Breast epithelium (tissue), 3 donors: Measurements from ENCODE around the gene GPR119.

Experiments used
- POLR2A ChIP-seq: fragments of 450-650 bp; IDR thresholded peaks from one replicate; pipeline ENCODE4 v1.6.1; 2016; ENCODE audit warnings: antibody characterized with exemption, mild to moderate bottlenecking, moderate library complexity
- POLR2AphosphoS5 ChIP-seq, 3 donors: sonication (generic); formaldehyde crosslinking; IDR thresholded peaks; one replicate each; pipeline ENCODE4 v1.6.1; 2017; ENCODE audit warnings: antibody characterized with exemption in 3 of 3
- TF ChIP-seq, protein P1 (sequence below), 3 donors: fragments of 450-650 bp; IDR thresholded peaks; one replicate each; pipeline ENCODE4 v1.5.1; 2016 to 2017; ENCODE audit warnings: antibody characterized with exemption in 3 of 3, mild to moderate bottlenecking in 3 of 3, moderate library complexity in 3 of 3

GRCh38 chrX:130376077-130376476 is 9.4 kb downstream of the GPR119 start:
- TF ChIP-seq, protein P1, sequence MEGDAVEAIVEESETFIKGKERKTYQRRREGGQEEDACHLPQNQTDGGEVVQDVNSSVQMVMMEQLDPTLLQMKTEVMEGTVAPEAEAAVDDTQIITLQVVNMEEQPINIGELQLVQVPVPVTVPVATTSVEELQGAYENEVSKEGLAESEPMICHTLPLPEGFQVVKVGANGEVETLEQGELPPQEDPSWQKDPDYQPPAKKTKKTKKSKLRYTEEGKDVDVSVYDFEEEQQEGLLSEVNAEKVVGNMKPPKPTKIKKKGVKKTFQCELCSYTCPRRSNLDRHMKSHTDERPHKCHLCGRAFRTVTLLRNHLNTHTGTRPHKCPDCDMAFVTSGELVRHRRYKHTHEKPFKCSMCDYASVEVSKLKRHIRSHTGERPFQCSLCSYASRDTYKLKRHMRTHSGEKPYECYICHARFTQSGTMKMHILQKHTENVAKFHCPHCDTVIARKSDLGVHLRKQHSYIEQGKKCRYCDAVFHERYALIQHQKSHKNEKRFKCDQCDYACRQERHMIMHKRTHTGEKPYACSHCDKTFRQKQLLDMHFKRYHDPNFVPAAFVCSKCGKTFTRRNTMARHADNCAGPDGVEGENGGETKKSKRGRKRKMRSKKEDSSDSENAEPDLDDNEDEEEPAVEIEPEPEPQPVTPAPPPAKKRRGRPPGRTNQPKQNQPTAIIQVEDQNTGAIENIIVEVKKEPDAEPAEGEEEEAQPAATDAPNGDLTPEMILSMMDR (IDR thresholded peaks at IDR 0.05), result no peak
- TF ChIP-seq POLR2A (no peak), POLR2AphosphoS5 (IDR thresholded peaks at IDR 0.05) (no peak)
